RCC 7860 (cell line): ENCODE measurements around the gene TMC7.

Experiments
- DNase-seq: peaks from one replicate; pipeline ENCODE4 v3.0.0-alpha.2; 2015; ENCODE audit warnings: low spot score
- FAIRE-seq: peaks from 2 replicates; lab custom pipeline; 2012; peaks lifted over from hg19 to GRCh38; lab: Jason Lieb, UNC

Gene TMC7

DNA sequence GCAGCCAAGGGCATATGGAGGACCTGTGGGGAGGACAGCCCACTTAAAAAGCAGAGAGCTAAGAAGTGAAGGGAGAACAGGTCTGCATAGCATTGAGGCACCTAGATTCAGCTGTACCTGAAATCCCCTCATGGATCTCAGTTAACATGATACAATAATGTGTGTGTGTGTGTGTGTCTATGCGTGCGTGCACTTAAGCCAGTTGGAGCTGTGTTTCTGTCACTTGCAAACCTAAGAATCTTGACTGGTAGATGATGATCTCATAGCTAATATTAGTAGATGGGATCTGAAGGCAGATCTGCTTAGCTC is 128.3 kb downstream of the TMC7 start:
- DNase-seq (no peak), FAIRE-seq (no peak)
